OCI-LY7 (cell line): Measurements from ENCODE around the gene FAM78A. TPM values are rescaled to one million over a fixed set of nuclear protein-coding genes. Genes with fewer than 3 reads are reported as not detected.

Source experiments
- BruUV-seq: library from RNA; stranded (reverse); fragments of 400-500 nt; replicated peaks from 2 replicates; lab custom pipeline; 2021; lab: Mats Ljungman, UMichigan
- CTCF ChIA-PET: fragments of 300-600 bp; sonication (Branson Sonifier 250); formaldehyde crosslinking; loops from one replicate; lab custom pipeline; 2022; ENCODE audit warnings: antibody characterized with exemption; ENCODE audit not compliant: unreplicated experiment; lab: Charles Lee
- POLR2A ChIA-PET: fragments of 300-600 bp; sonication (Branson Sonifier 250); formaldehyde crosslinking; loops from one replicate; lab custom pipeline; 2022; ENCODE audit warnings: antibody characterized with exemption; lab: Charles Lee
- DNase-seq: peaks from one replicate; pipeline ENCODE4 v3.0.0-alpha.2; 2015; ENCODE audit warnings: low spot score
- H2AFZ ChIP-seq: fragments of 200-600 bp; sonication (generic), shearing (Covaris generic); 2 replicates; pipeline ENCODE4 v1.6.1; 2014; ENCODE audit warnings: mild to moderate bottlenecking, antibody characterized with exemption, low read length, moderate library complexity
- H3K27ac ChIP-seq: fragments of 200-600 bp; sonication (generic); 2 replicates; pipeline ENCODE4 v1.5.1; 2014; ENCODE audit warnings: mixed run types, low read depth, mild to moderate bottlenecking, moderate library complexity, low read length, inconsistent platforms; ENCODE audit not compliant: poor library complexity, severe bottlenecking
- H3K36me3 ChIP-seq: fragments of 200-600 bp; sonication (generic); 2 replicates; pipeline ENCODE4 v1.6.1; 2014; ENCODE audit warnings: mild to moderate bottlenecking, antibody characterized with exemption, low read length, moderate library complexity, mixed read lengths; ENCODE audit not compliant: insufficient read depth
- H3K4me1 ChIP-seq: fragments of 200-600 bp; sonication (generic); 2 replicates; pipeline ENCODE4 v1.5.1; 2014; ENCODE audit warnings: mild to moderate bottlenecking, low read length; ENCODE audit not compliant: insufficient read depth, poor library complexity, severe bottlenecking
- H3K4me2 ChIP-seq: fragments of 200-600 bp; sonication (generic); 2 replicates; pipeline ENCODE4 v1.6.1; 2014; ENCODE audit warnings: mild to moderate bottlenecking, low read length
- H3K4me3 ChIP-seq: fragments of 200-600 bp; sonication (generic); 2 replicates; pipeline ENCODE4 v1.5.1; 2014; ENCODE audit warnings: mild to moderate bottlenecking, low read depth, low read length; ENCODE audit not compliant: poor library complexity, severe bottlenecking
- H3K79me2 ChIP-seq: fragments of 200-600 bp; sonication (generic); 2 replicates; pipeline ENCODE4 v1.6.1; 2016; ENCODE audit warnings: low read depth, mild to moderate bottlenecking, low read length, moderate library complexity, mixed read lengths; ENCODE audit not compliant: insufficient read depth
- H3K9me2 ChIP-seq: fragments of 200-600 bp; sonication (generic); 2 replicates; pipeline ENCODE4 v1.6.1; 2016; ENCODE audit warnings: mild to moderate bottlenecking, low read length, mixed read lengths; ENCODE audit not compliant: insufficient read depth
- H3K9me3 ChIP-seq: fragments of 200-600 bp; sonication (generic); 2 replicates; pipeline ENCODE4 v1.6.1; 2014; ENCODE audit warnings: mild to moderate bottlenecking, mixed run types, low read length, mixed read lengths
- H4K20me1 ChIP-seq: fragments of 200-600 bp; sonication (generic); 2 replicates; pipeline ENCODE4 v1.6.1; 2014; ENCODE audit warnings: mild to moderate bottlenecking, antibody characterized with exemption, low read length, moderate library complexity, mixed read lengths; ENCODE audit not compliant: insufficient read depth
- EZH2phosphoT487 ChIP-seq: fragments of 200-600 bp; sonication (generic); IDR thresholded peaks from 2 replicates; pipeline ENCODE4 v1.6.1; 2018; ENCODE audit warnings: low read depth, borderline replicate concordance, mild to moderate bottlenecking, mixed run types, antibody characterized with exemption, low read length, moderate library complexity, mixed read lengths
- intact Hi-C: fragments of 100-400 bp; cut with micrococcal nuclease; formaldehyde crosslinking; loops from one replicate; pipeline ENCODE4 v1.10.0; 2022; ENCODE audit not compliant: unreplicated experiment
- total RNA-seq, 2 experiments: library from RNA; depleted of rRNA in 1 of 2; stranded (reverse); fragments of >200 nt in 1 of 2; shearing (Covaris generic) in 1 of 2; gene quantifications; 2 replicates each; pipeline ENCODE4 v1.2.3, GENCODE V29; 2014 to 2022
- TF ChIP-seq, protein P1 (sequence below): fragments of 200-600 bp; sonication (generic); conservative IDR thresholded peaks from 2 replicates; pipeline ENCODE4 v1.5.1; 2014; ENCODE audit warnings: mild to moderate bottlenecking, antibody characterized with exemption, low read length, moderate library complexity, mixed read lengths

The FAM78A gene
- total RNA-seq, 2 experiments from 2014 or later, result 25.0 to 35.0 TPM

DNA sequence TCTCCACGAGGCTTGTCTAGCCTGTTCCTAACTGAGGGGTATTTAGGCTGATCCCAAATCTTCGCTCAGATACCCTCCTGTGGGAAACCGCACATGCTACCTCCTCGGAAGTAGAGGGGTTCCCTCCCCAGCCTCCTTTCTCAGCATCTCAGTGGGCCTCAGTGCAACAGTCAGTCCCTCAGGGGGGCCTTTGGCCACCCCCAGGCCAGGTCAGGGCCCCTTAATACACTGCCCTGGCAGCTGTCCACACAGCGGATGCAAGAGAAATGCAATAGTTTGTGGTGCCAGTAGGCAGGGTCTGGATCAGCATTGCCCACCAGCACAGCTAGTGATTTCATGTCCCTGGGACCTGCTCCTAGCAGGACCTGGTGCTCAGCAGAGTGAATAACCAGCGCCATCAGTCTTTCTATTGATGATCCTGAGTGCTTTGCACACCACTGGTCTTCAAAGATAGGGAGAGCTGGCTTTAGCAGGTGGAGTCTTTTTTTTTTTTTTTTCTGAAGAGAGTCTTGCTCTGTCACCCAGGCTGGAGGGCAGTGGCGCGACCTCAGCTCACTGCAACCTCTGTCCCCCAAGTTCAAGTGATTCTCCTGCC lies 20.7 kb upstream of the FAM78A start:
- intact Hi-C loops, result no loop called here
- Histone ChIP-seq H3K9me2 (no peaks in the 10 kb centered on the region), H3K9me3 (no peaks in the 10 kb centered on the region), H2AFZ (no peak overlapping the region), H3K4me1 (no peaks in the 10 kb centered on the region), H4K20me1 (no peaks in the 10 kb centered on the region), H3K36me3 (no peaks in the 10 kb centered on the region), H3K4me3 (no peak overlapping the region), H3K79me2 (no peaks in the 10 kb centered on the region), H3K27ac (no peak overlapping the region), H3K4me2 (no peak overlapping the region)
- ChIA-PET CTCF (no interaction called here), POLR2A (interaction anchor here (0.5 to 0.6 kb wide), 3 partner anchors 38 to 456 kb away, joined by 4 to 6 read pairs (median 4); no protein-coding TSS in a partner anchor)
- no TSS peak for BruUV-seq
- TF ChIP-seq, protein P1, sequence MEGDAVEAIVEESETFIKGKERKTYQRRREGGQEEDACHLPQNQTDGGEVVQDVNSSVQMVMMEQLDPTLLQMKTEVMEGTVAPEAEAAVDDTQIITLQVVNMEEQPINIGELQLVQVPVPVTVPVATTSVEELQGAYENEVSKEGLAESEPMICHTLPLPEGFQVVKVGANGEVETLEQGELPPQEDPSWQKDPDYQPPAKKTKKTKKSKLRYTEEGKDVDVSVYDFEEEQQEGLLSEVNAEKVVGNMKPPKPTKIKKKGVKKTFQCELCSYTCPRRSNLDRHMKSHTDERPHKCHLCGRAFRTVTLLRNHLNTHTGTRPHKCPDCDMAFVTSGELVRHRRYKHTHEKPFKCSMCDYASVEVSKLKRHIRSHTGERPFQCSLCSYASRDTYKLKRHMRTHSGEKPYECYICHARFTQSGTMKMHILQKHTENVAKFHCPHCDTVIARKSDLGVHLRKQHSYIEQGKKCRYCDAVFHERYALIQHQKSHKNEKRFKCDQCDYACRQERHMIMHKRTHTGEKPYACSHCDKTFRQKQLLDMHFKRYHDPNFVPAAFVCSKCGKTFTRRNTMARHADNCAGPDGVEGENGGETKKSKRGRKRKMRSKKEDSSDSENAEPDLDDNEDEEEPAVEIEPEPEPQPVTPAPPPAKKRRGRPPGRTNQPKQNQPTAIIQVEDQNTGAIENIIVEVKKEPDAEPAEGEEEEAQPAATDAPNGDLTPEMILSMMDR, result no peak
- TF ChIP-seq EZH2phosphoT487, result no peak
- DNase-seq, result no peak

DNA sequence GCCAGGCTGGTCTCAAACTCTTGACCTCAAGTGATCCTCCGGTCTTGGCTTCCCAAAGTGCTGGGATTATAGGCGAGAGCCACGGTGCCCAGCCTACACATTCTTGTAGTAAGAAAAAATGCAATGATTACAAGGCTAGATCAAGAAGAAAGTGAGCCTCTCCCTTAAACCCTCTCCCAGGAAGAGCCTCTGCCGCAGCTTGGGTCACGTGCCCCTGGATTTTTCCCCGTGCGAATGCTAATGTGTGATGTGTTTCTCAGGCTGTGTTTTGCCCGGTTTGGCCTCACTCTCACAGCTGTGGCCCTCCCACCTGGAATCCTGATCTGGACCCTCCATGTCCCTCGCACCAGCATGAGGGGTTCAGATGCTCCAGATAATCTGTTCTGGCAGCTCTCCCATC lies 20.1 kb upstream of the FAM78A start:
- Histone ChIP-seq H3K27ac (no peak overlapping the region), H3K36me3 (no peaks in the 10 kb centered on the region), H3K79me2 (no peaks in the 10 kb centered on the region), H2AFZ (no peak overlapping the region), H3K9me2 (no peaks in the 10 kb centered on the region), H3K4me1 (no peaks in the 10 kb centered on the region), H3K9me3 (no peaks in the 10 kb centered on the region), H4K20me1 (no peaks in the 10 kb centered on the region), H3K4me2 (no peak overlapping the region), H3K4me3 (no peak overlapping the region)
- intact Hi-C loops, result no loop called here
- DNase-seq, result no peak
- CTCF ChIA-PET, result no interaction called here
- TF ChIP-seq, protein P1, result no peak
- no peak for TF ChIP-seq EZH2phosphoT487
- POLR2A ChIA-PET, result interaction anchor here (0.5 kb wide), 1 partner anchor 39 kb away, joined by 4 read pairs; no protein-coding TSS in a partner anchor
- BruUV-seq, result no TSS peak

DNA sequence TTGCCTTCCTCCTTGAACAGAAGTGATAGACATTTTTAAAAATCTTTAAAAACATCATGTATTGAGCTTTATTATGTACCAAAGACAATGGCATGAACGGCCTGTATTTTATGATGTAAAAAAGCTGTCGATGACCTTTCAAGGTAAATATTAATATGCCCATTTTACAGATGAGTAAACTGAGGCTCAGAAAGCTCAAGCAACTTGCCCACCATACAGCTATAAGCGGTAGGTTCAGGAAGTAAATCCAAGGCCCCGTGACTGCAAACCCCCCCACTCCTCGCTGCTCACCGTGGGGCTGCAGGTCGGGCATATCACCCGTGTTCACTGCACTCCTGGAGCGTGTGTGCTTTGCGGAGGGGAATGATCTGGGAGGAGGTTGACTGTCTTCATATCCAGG lies 16.6 kb upstream of the FAM78A start:
- no peak overlapping the region for H3K4me2 ChIP-seq
- intact Hi-C loops, result no loop called here
- no peak for DNase-seq
- no peak overlapping the region for H2AFZ ChIP-seq
- H3K79me2 ChIP-seq, result no peaks in the 10 kb centered on the region
- TF ChIP-seq, protein P1, result no peak
- no peak for TF ChIP-seq EZH2phosphoT487
- H3K36me3 ChIP-seq, result no peaks in the 10 kb centered on the region
- CTCF ChIA-PET, result interaction anchor here (0.9 kb wide), 1 partner anchor 10 kb away, joined by 3 read pairs; no protein-coding TSS in a partner anchor
- H4K20me1 ChIP-seq, result no peaks in the 10 kb centered on the region
- POLR2A ChIA-PET, result interaction anchor here (0.6 to 0.7 kb wide), 2 partner anchors 56 to 415 kb away, joined by 3 to 5 read pairs; no protein-coding TSS in a partner anchor
- H3K27ac ChIP-seq, result no peak overlapping the region
- BruUV-seq, result no TSS peak
- H3K4me3 ChIP-seq, result no peak overlapping the region
- H3K9me3 ChIP-seq, result no peaks in the 10 kb centered on the region
- H3K4me1 ChIP-seq, result no peaks in the 10 kb centered on the region
- no peaks in the 10 kb centered on the region for H3K9me2 ChIP-seq
